Activated naive CD8-positive, alpha-beta T cell treated with anti-CD3 and anti-CD28 coated beads, Interleukin-2, amount 50 U/mL, for 24 hours (primary cell): ENCODE data around the gene WSCD1.

Experiments
- ATAC-seq: fragments of 150-1000 bp; cut with Tn5 transposase; one replicate; pipeline ENCODE4 v1.10.0; 2021
- DNase-seq: peaks from one replicate; pipeline ENCODE4 v3.0.0; 2021
- H3K27ac Mint-ChIP-seq: one replicate; pipeline ENCODE4 v1.8.0; 2021; ENCODE audit warnings: mild to moderate bottlenecking, mixed read lengths
- H3K27me3 Mint-ChIP-seq: one replicate; pipeline ENCODE4 v1.8.0; 2021; ENCODE audit warnings: mixed read lengths
- H3K36me3 Mint-ChIP-seq: one replicate; pipeline ENCODE4 v1.8.0; 2021; ENCODE audit warnings: low read depth, mixed read lengths
- H3K4me1 Mint-ChIP-seq: one replicate; pipeline ENCODE4 v1.8.0; 2021; ENCODE audit warnings: mixed read lengths
- H3K4me3 Mint-ChIP-seq: one replicate; pipeline ENCODE4 v1.8.0; 2021; ENCODE audit warnings: mild to moderate bottlenecking, moderate library complexity, mixed read lengths
- H3K9me3 Mint-ChIP-seq: one replicate; pipeline ENCODE4 v1.8.0; 2021; ENCODE audit warnings: mixed read lengths

WSCD1 gene

DNA sequence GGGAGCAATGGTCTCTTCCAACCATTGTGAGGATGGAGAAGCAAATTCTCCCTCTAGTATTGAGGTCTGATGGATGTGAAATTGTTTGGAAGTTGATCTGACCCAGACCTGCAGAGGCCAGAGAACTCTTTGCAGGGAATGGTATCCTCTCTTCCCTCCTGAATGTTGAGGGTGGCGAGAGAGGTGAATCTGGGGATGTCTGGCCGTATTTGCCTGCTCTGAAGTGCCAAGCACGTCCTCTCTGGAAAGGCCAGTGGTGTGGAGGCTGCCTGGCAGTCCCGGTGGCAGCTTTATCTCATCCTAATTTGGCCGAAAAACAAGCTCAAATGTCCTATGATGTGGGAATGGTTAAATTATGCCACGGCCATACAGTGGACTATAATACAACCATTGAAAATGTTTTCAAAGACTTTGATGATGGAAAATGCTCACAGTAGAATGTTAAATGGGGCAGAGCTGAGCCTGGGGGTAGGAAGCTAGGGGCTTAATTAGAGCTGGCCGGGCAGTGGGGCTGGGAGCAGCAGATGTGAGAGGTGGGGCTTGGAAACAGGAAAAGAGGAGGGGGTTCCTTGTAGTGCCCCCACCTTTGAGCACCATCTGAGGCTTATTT lies 30.8 kb downstream of the WSCD1 start:
- Mint-ChIP-seq H3K9me3 (no peaks in the 10 kb centered on the region), H3K4me1 (no peaks in the 10 kb centered on the region), H3K4me3 (no peak overlapping the region), H3K27ac (no peak overlapping the region), H3K36me3 (no peaks in the 10 kb centered on the region), H3K27me3 (peaks cover 4% of the 10 kb centered on the region)
- ATAC-seq: no peak
- DNase-seq: no peak

DNA sequence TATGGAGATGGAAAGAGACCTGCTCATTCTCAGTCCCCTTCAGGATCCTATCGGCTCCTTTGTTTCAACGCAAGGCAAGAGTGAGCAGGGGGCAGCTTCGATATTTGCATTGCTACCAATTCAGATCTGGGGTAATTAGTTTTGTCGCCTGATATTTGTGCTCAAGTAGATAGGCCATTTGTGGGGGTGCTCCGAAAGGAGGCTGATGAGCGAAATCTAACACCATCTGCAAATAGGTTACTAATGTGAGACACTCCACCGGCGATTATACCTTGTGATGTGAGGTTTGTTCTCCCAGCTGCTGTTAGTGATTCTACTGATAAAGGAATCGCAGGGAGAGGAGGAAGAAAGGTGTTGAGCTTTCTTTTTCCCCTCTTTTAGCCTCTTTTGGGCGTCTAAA lies 31.5 kb downstream of the WSCD1 start:
- Mint-ChIP-seq H3K27ac (no peak overlapping the region), H3K27me3 (peaks cover 8% of the 10 kb centered on the region), H3K9me3 (no peaks in the 10 kb centered on the region), H3K36me3 (no peaks in the 10 kb centered on the region), H3K4me3 (no peak overlapping the region), H3K4me1 (no peaks in the 10 kb centered on the region)
- ATAC-seq (no peak), DNase-seq (no peak)

- Mint-ChIP-seq H3K36me3 (no peaks in the 10 kb centered on the region), H3K4me3 (no peak overlapping the region), H3K27ac (no peak overlapping the region), H3K27me3 (peaks cover 8% of the 10 kb centered on the region), H3K4me1 (no peaks in the 10 kb centered on the region), H3K9me3 (no peaks in the 10 kb centered on the region)
- DNase-seq: no peak
- no peak for ATAC-seq
These were observed 32.4 kb downstream of the WSCD1 start for GRCh38 chr17:6102615-6103014.

DNA sequence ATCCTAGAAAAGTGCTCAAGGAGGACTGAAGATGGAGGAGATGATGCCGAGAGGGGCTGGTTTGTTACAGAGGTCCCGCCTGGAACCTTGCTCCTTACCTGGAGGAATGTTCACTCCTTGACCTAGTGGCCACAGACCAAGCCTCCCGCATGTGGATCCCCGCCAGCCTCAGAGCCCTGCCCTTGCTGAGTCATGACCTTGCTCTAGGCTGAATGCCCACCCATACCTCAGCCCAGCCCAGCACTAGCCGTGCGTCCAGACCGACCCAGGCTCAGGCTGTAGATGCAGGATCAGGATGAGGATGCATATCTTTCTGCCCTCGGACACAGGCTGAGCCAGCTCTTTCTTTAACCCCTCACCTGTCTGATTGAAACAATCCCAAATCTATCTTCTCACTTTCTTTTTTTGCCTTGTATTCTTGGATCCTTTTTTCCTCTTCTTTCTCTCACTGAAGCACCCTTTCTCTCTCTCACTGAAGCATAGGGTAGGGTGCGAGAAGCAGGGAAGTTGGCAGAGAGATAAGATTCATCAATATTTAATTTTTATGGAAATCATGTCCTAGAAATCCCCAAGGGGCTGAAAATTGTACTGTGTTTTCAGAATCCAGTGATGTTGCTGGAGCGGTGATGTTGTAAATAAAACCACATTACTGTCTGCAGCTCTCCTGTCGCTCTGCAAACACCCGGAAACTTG lies 34.9 kb downstream of the WSCD1 start:
- Mint-ChIP-seq H3K4me3 (no peak overlapping the region), H3K27ac (no peak overlapping the region), H3K4me1 (peaks cover 2% of the 10 kb centered on the region), H3K9me3 (no peaks in the 10 kb centered on the region), H3K27me3 (peaks cover 8% of the 10 kb centered on the region), H3K36me3 (no peaks in the 10 kb centered on the region)
- DNase-seq: no peak
- ATAC-seq: no peak

GRCh38 chr17:6105649-6106007 lies 35.4 kb downstream of the WSCD1 start:
- H3K9me3 Mint-ChIP-seq: no peaks in the 10 kb centered on the region
- no peak overlapping the region for H3K27ac Mint-ChIP-seq
- peaks cover 7% of the 10 kb centered on the region for H3K4me1 Mint-ChIP-seq
- no peak for DNase-seq
- H3K27me3 Mint-ChIP-seq: peaks cover 8% of the 10 kb centered on the region
- no peak overlapping the region for H3K4me3 Mint-ChIP-seq
- no peak for ATAC-seq
- no peaks in the 10 kb centered on the region for H3K36me3 Mint-ChIP-seq

- Mint-ChIP-seq H3K4me3 (no peak overlapping the region), H3K4me1 (peaks cover 8% of the 10 kb centered on the region), H3K36me3 (no peaks in the 10 kb centered on the region), H3K27me3 (peaks cover 11% of the 10 kb centered on the region), H3K27ac (no peak overlapping the region), H3K9me3 (no peaks in the 10 kb centered on the region)
- ATAC-seq: no peak
- DNase-seq: no peak
These were observed 36.0 kb downstream of the WSCD1 start for GRCh38 chr17:6106212-6106611.

GRCh38 chr17:6107791-6108190 lies 37.6 kb downstream of the WSCD1 start:
- no peak overlapping the region for H3K27ac Mint-ChIP-seq
- peaks cover 8% of the 10 kb centered on the region for H3K4me1 Mint-ChIP-seq
- DNase-seq (no peak), ATAC-seq (no peak)
- no peak overlapping the region for H3K4me3 Mint-ChIP-seq
- H3K27me3 Mint-ChIP-seq: peaks cover 14% of the 10 kb centered on the region
- no peaks in the 10 kb centered on the region for H3K36me3 Mint-ChIP-seq
- H3K9me3 Mint-ChIP-seq: no peaks in the 10 kb centered on the region

DNA sequence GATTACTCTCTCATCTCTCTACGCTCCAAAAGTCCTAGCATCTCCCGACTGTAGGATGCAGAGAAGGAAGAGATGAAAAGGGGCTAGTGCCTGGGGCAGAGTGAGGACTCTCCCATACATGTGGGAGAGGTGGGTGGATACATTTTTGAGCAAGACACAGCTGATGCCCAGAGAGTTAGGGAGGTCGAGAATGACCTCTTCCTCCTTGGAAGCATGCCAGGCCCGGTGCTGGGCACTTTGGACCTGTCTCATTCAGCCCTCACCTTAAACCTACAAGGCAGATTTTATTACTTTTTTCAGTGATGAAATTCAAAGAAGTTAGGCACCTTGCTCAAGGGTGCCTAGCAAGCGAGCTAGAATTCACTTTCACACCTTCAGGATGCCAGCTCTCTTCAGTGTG lies 38.2 kb downstream of the WSCD1 start:
- peaks cover 14% of the 10 kb centered on the region for H3K27me3 Mint-ChIP-seq
- H3K36me3 Mint-ChIP-seq: no peaks in the 10 kb centered on the region
- no peak overlapping the region for H3K4me3 Mint-ChIP-seq
- H3K9me3 Mint-ChIP-seq: no peaks in the 10 kb centered on the region
- no peak for DNase-seq
- no peak overlapping the region for H3K27ac Mint-ChIP-seq
- ATAC-seq: no peak
- H3K4me1 Mint-ChIP-seq: peaks cover 8% of the 10 kb centered on the region

DNA sequence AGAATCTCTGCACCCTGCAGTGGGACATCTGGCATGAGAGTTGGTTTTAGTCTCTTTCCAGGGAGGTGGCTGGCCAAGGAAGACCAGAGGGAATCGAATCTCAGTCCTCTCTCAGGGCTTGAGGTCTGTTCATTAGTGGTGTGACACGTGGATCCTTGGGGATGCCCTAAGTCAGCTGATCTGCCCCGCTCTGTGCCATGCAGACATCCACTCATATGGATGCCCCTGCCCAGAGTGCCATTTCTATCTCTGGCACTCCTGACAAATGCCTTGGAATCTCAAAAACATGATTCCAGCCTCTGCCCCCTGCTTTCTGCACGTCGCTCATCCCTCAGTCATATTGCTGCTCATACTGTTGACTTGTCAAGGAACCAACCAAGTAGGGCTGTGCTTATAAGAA lies 38.8 kb downstream of the WSCD1 start:
- no peak for ATAC-seq
- Mint-ChIP-seq H3K36me3 (no peaks in the 10 kb centered on the region), H3K4me1 (peaks cover 8% of the 10 kb centered on the region), H3K27ac (no peak overlapping the region), H3K9me3 (no peaks in the 10 kb centered on the region), H3K4me3 (no peak overlapping the region), H3K27me3 (peaks cover 15% of the 10 kb centered on the region)
- no peak for DNase-seq

- ATAC-seq: no peak
- H3K27ac Mint-ChIP-seq: no peak overlapping the region
- peaks cover 8% of the 10 kb centered on the region for H3K4me1 Mint-ChIP-seq
- H3K27me3 Mint-ChIP-seq: peaks cover 15% of the 10 kb centered on the region
- no peaks in the 10 kb centered on the region for H3K9me3 Mint-ChIP-seq
- no peak overlapping the region for H3K4me3 Mint-ChIP-seq
- no peak for DNase-seq
- H3K36me3 Mint-ChIP-seq: no peaks in the 10 kb centered on the region
These were observed 39.4 kb downstream of the WSCD1 start for GRCh38 chr17:6109536-6109935.

- H3K36me3 Mint-ChIP-seq: no peaks in the 10 kb centered on the region
- H3K4me3 Mint-ChIP-seq: no peak overlapping the region
- no peak for DNase-seq
- no peak overlapping the region for H3K27ac Mint-ChIP-seq
- peaks cover 13% of the 10 kb centered on the region for H3K27me3 Mint-ChIP-seq
- peaks cover 8% of the 10 kb centered on the region for H3K4me1 Mint-ChIP-seq
- ATAC-seq: peak; percentile 61
- no peaks in the 10 kb centered on the region for H3K9me3 Mint-ChIP-seq
These were observed 39.9 kb downstream of the WSCD1 start for GRCh38 chr17:6110088-6110487.

GRCh38 chr17:6110592-6110991 lies 40.4 kb downstream of the WSCD1 start:
- Mint-ChIP-seq H3K4me3 (no peak overlapping the region), H3K9me3 (no peaks in the 10 kb centered on the region), H3K36me3 (no peaks in the 10 kb centered on the region), H3K27ac (no peak overlapping the region), H3K27me3 (peaks cover 11% of the 10 kb centered on the region), H3K4me1 (peaks cover 8% of the 10 kb centered on the region)
- DNase-seq (no peak), ATAC-seq (no peak)

- Mint-ChIP-seq H3K9me3 (peaks cover 13% of the 10 kb centered on the region), H3K36me3 (no peaks in the 10 kb centered on the region), H3K27me3 (peaks cover 2% of the 10 kb centered on the region), H3K4me1 (no peaks in the 10 kb centered on the region), H3K4me3 (no peak overlapping the region), H3K27ac (no peak overlapping the region)
- ATAC-seq (no peak), DNase-seq (no peak)
These were observed 50.2 kb downstream of the WSCD1 start for GRCh38 chr17:6120351-6120750.

DNA sequence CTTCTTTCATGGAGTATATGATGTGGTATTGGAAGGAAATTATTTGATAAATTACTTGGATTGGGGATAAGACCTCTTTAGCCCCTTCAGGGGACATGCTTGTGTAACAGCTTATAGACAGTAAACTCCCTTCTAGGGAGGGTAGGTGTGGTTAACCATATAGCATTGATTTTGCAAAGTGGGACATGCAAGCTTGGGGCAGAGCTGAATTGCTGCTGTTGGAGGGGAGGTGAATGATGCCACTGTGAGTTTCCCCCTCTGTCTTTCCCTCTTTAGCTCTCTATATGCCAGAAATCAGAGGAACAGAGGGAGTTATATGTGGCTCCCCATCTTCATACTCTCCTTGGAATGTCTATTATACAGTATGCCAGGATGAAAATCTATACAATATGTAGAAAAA lies 54.7 kb downstream of the WSCD1 start:
- H3K4me1 Mint-ChIP-seq: no peaks in the 10 kb centered on the region
- H3K36me3 Mint-ChIP-seq: no peaks in the 10 kb centered on the region
- no peak overlapping the region for H3K4me3 Mint-ChIP-seq
- H3K9me3 Mint-ChIP-seq: peaks cover 13% of the 10 kb centered on the region
- ATAC-seq (no peak), DNase-seq (no peak)
- H3K27me3 Mint-ChIP-seq: peaks cover 2% of the 10 kb centered on the region
- no peak overlapping the region for H3K27ac Mint-ChIP-seq

- ATAC-seq (no peak), DNase-seq (no peak)
- Mint-ChIP-seq H3K36me3 (no peaks in the 10 kb centered on the region), H3K27me3 (no peaks in the 10 kb centered on the region), H3K9me3 (peaks cover 13% of the 10 kb centered on the region), H3K4me3 (no peak overlapping the region), H3K4me1 (no peaks in the 10 kb centered on the region), H3K27ac (no peak overlapping the region)
These were observed 56.6 kb downstream of the WSCD1 start for GRCh38 chr17:6126768-6127167.

DNA sequence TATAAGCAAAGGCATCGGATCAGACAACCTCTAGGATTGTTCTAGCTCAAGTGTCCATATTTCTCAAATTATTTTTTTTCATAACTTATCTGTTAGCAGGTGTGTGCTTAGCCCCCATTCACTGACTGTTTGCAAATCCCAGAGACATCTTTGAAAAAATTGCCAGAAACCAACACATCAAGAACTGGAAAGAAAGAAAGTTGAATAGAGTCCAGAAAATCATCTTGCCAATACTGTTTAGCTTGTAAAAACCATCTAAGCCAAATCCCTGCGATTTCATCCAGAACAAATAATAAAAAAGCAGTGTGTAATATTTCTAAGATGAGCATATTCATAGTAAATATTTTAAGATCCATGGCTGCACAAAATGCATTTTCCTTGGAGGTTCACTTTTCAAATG lies 64.5 kb downstream of the WSCD1 start:
- Mint-ChIP-seq H3K27ac (no peak overlapping the region), H3K4me3 (no peak overlapping the region)

More for the DNA sequence above, 64.5 kb downstream of the WSCD1 start:
- no peaks in the 10 kb centered on the region for H3K9me3 Mint-ChIP-seq
- H3K4me1 Mint-ChIP-seq: no peaks in the 10 kb centered on the region
- no peaks in the 10 kb centered on the region for H3K36me3 Mint-ChIP-seq
- peaks cover 2% of the 10 kb centered on the region for H3K27me3 Mint-ChIP-seq
- DNase-seq (no peak), ATAC-seq (no peak)
